Measurements from ENCODE around the gene SNX27. TPM values are rescaled to one million over a fixed set of nuclear protein-coding genes. Genes with fewer than 3 reads are reported as not detected.
"Not testable (repeated sequence)": the region's sequence is repeated elsewhere in the genome, so short reads cannot be mapped to it uniquely, and the experiment has no call there.

Gene SNX27
- total RNA-seq, 1 donor from 2014 or later: 13.0 TPM

GRCh38 chr1:151613282-151613780 lies 1.5 kb downstream of the SNX27 start:
- H3K27me3 ChIP-seq: no peaks in the 10 kb centered on the region
- intact Hi-C loops (cut with DNase I): loop anchor here (2.0 to 10.0 kb wide), 3 partner anchors 73 to 431 kb away; partner anchors contain the start of genes RIIAD1 and TUFT1
- H3K27ac ChIP-seq: peak overlapping the region; percentile 81 to 94
- H3K9me3 ChIP-seq: no peaks in the 10 kb centered on the region
- H3K36me3 ChIP-seq: no peaks in the 10 kb centered on the region
- no peak for TF ChIP-seq CTCF (IDR thresholded peaks at IDR 0.05)
- peaks cover 0 to 6% of the 10 kb centered on the region in 2 donors for H3K4me1 ChIP-seq
- DNase-seq (ENCODE audit: low spot score in 2 of 2): no peak
- peak overlapping the region; percentile 66 to 95 for H3K4me3 ChIP-seq

GRCh38 chr1:151615711-151616504 lies 4.1 kb downstream of the SNX27 start:
- TF ChIP-seq CTCF (IDR thresholded peaks at IDR 0.05): no peak
- Histone ChIP-seq H3K4me3 (no peak overlapping the region), H3K4me1 (peaks cover 0 to 11% of the 10 kb centered on the region in 2 donors), H3K36me3 (no peaks in the 10 kb centered on the region), H3K27ac (no peak overlapping the region), H3K9me3 (no peaks in the 10 kb centered on the region), H3K27me3 (no peaks in the 10 kb centered on the region)
- intact Hi-C loops (cut with DNase I): loop anchor here (10.0 kb wide), 1 partner anchor 429 kb away; no protein-coding TSS in a partner anchor
- no peak for DNase-seq (ENCODE audit: low spot score in 2 of 2)

GRCh38 chr1:151616505-151616849 lies 4.6 kb downstream of the SNX27 start:
- no peaks in the 10 kb centered on the region for H3K36me3 ChIP-seq
- no peak for TF ChIP-seq CTCF (IDR thresholded peaks at IDR 0.05)
- no peak for DNase-seq (ENCODE audit: low spot score in 2 of 2)
- intact Hi-C loops (cut with DNase I): loop anchor here (10.0 kb wide), 1 partner anchor 428 kb away; no protein-coding TSS in a partner anchor
- no peaks in the 10 kb centered on the region for H3K9me3 ChIP-seq
- H3K27me3 ChIP-seq: no peaks in the 10 kb centered on the region
- H3K4me1 ChIP-seq: peaks cover 0 to 11% of the 10 kb centered on the region in 2 donors
- H3K4me3 ChIP-seq: no peak overlapping the region
- no peak overlapping the region for H3K27ac ChIP-seq

- no peak for DNase-seq (ENCODE audit: low spot score in 2 of 2)
- intact Hi-C loops (cut with DNase I): loop anchor here (10.0 kb wide), 1 partner anchor 427 kb away; no protein-coding TSS in a partner anchor
- TF ChIP-seq CTCF (IDR thresholded peaks at IDR 0.05): no peak
- Histone ChIP-seq H3K9me3 (no peaks in the 10 kb centered on the region), H3K27me3 (no peaks in the 10 kb centered on the region), H3K4me3 (no peak overlapping the region), H3K4me1 (peaks cover 0 to 11% of the 10 kb centered on the region in 2 donors), H3K27ac (no peak overlapping the region), H3K36me3 (peaks cover 2 to 3% of the 10 kb centered on the region in 2 donors)
These were observed 6.2 kb downstream of the SNX27 start for GRCh38 chr1:151618003-151618402.

- Histone ChIP-seq H3K9me3 (no peaks in the 10 kb centered on the region), H3K27ac (no peak overlapping the region), H3K27me3 (no peaks in the 10 kb centered on the region), H3K4me1 (peaks cover 0 to 8% of the 10 kb centered on the region in 2 donors), H3K4me3 (no peak overlapping the region), H3K36me3 (peaks cover 3 to 6% of the 10 kb centered on the region in 2 donors)
- TF ChIP-seq CTCF (IDR thresholded peaks at IDR 0.05): no peak
- intact Hi-C loops (cut with DNase I): loop anchor here (10.0 kb wide), 1 partner anchor 426 kb away; no protein-coding TSS in a partner anchor
- no peak for DNase-seq (ENCODE audit: low spot score in 2 of 2)
These were observed 6.6 kb downstream of the SNX27 start for GRCh38 chr1:151618470-151618869.

- not testable (repeated sequence) for H3K4me1 ChIP-seq; H3K4me3 ChIP-seq; H3K27ac ChIP-seq; DNase-seq (ENCODE audit: low spot score in 2 of 2); H3K9me3 ChIP-seq; H3K27me3 ChIP-seq; H3K36me3 ChIP-seq
- intact Hi-C loops (cut with DNase I): loop anchor here (10.0 kb wide), 1 partner anchor 426 kb away; no protein-coding TSS in a partner anchor
These were observed 7.1 kb downstream of the SNX27 start for GRCh38 chr1:151618996-151619395.
